Osteocyte (in vitro differentiated cells): ENCODE measurements around the gene SLC14A1. TPM values are rescaled to one million over a fixed set of nuclear protein-coding genes. Genes with fewer than 3 reads are reported as not detected.

Experiments used
- DNase-seq: peaks from one replicate; pipeline ENCODE4 v3.0.0; 2021; ENCODE audit warnings: mixed read lengths; ENCODE audit not compliant: unreplicated experiment; ENCODE audit errors: extremely low spot score
- H3K27ac Mint-ChIP-seq: one replicate; pipeline ENCODE4 v1.8.0; 2021; ENCODE audit warnings: mild to moderate bottlenecking, mixed read lengths; ENCODE audit not compliant: unreplicated experiment
- H3K27me3 Mint-ChIP-seq: one replicate; pipeline ENCODE4 v1.8.0; 2021; ENCODE audit warnings: mixed read lengths; ENCODE audit not compliant: unreplicated experiment
- H3K36me3 Mint-ChIP-seq: one replicate; pipeline ENCODE4 v1.8.0; 2021; ENCODE audit warnings: mixed read lengths; ENCODE audit not compliant: unreplicated experiment
- H3K4me1 Mint-ChIP-seq: one replicate; pipeline ENCODE4 v1.8.0; 2021; ENCODE audit warnings: mixed read lengths; ENCODE audit not compliant: unreplicated experiment
- H3K4me3 Mint-ChIP-seq: one replicate; pipeline ENCODE4 v1.8.0; 2021; ENCODE audit warnings: mild to moderate bottlenecking, moderate library complexity, mixed read lengths; ENCODE audit not compliant: unreplicated experiment
- H3K9me3 Mint-ChIP-seq: one replicate; pipeline ENCODE4 v1.8.0; 2021; ENCODE audit warnings: mixed read lengths; ENCODE audit not compliant: unreplicated experiment
- total RNA-seq: library from RNA; stranded (reverse); gene quantifications from 2 replicates; pipeline ENCODE4 v1.2.1, GENCODE V29; 2021
- TF ChIP-seq, protein P1 (sequence below): fragments of 200-600 bp; sonication (generic); IDR thresholded peaks from 2 replicates; pipeline ENCODE4 v1.5.0; 2021; ENCODE audit warnings: antibody characterized with exemption, mild to moderate bottlenecking, moderate library complexity

Gene SLC14A1
- total RNA-seq, 1 donor from 2014 or later = 0.24 TPM

DNA sequence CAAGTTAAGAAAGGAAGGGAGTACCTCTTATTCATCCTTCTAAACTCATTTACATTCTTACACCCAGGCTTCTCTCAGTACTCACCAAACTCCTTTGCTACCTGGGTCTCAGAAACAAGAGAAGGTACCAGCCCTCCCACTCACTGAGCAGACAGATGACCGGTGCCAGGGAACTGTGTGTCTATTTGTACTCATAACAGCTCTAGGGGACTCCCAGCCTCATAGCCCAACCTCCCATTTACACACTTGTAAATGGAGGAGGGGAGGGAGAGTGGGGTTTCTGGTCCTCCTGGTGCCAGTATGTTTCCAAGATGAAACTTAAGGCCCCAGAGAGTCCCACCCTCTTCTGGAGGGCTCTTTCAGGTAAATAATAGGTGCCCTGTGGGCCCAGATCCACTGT is 58.7 kb downstream of the SLC14A1 start:
- TF ChIP-seq, protein P1, sequence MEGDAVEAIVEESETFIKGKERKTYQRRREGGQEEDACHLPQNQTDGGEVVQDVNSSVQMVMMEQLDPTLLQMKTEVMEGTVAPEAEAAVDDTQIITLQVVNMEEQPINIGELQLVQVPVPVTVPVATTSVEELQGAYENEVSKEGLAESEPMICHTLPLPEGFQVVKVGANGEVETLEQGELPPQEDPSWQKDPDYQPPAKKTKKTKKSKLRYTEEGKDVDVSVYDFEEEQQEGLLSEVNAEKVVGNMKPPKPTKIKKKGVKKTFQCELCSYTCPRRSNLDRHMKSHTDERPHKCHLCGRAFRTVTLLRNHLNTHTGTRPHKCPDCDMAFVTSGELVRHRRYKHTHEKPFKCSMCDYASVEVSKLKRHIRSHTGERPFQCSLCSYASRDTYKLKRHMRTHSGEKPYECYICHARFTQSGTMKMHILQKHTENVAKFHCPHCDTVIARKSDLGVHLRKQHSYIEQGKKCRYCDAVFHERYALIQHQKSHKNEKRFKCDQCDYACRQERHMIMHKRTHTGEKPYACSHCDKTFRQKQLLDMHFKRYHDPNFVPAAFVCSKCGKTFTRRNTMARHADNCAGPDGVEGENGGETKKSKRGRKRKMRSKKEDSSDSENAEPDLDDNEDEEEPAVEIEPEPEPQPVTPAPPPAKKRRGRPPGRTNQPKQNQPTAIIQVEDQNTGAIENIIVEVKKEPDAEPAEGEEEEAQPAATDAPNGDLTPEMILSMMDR = no peak
- peaks cover 21% of the 10 kb centered on the region for H3K4me1 Mint-ChIP-seq
- H3K27me3 Mint-ChIP-seq = no peaks in the 10 kb centered on the region
- H3K27ac Mint-ChIP-seq = no peak overlapping the region
- H3K4me3 Mint-ChIP-seq = no peak overlapping the region
- H3K36me3 Mint-ChIP-seq = no peaks in the 10 kb centered on the region
- no peak for DNase-seq
- no peaks in the 10 kb centered on the region for H3K9me3 Mint-ChIP-seq

DNA sequence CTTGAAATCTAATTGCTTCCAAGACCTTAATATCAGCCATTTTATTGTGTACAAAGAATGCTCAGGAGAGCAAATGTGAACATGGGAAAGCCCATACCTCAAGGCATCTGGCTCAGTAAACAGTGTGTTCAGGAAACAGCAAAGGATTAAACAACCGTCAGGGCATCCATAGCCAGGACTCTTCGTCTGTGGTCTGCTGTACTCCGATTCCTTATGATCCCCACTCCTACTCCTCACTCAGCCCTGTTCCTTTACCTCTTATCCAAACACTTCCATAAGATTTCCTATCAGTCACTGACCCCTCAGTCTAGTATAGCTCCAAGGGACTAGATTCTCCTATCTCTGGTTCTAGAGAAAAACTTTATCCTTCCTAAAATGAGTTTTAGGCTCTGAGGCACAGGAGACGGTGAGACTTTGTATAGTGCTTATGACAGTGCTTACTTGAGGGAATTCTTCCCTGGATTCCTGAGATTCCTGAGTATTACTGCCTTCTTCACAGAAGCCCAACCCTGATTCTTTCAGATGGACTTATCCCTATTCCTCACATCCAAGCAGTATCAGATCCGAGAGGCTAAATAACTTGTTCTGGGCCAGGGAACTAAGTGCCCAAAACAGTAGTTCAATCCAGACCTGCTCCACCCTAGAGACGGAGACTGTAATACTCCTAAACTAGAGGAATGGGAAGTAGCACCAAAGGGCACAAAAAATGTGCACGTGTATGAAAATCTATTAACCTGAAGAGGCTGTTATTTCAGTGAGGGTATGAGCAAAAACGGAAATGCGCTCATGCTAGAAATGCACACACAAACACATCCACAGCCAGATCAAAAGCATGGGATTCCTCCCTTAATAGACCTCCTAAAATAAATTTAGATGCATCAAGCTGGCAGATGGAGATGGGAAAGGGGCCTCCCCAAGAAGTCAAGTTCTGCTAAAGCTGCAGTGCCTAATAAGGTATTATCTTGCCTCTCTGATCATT is 59.4 kb downstream of the SLC14A1 start:
- Mint-ChIP-seq H3K4me3 (no peak overlapping the region), H3K9me3 (no peaks in the 10 kb centered on the region)

DNA sequence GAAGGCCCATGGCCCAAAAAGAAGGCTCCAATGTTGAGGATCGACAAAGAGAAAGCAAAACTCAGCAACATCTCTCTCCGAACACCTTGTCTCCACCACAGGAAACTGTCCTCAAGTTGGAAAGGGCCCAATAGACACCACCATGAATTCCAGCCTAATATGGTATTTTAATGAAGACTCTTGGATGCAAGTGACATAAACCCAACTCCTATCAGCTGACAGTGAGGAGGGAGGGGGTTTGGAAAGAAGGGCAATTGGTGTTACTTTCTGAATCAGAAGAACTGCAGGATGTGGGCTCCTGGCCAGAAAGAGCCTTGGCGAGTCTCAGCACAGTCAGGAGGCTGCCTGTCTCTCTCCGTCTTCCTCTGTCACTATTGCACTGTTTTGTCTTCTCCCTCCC is 61.2 kb downstream of the SLC14A1 start:
- TF ChIP-seq, protein P1 = no peak
- DNase-seq = no peak
- Mint-ChIP-seq H3K4me3 (no peak overlapping the region), H3K4me1 (peaks cover 26% of the 10 kb centered on the region), H3K9me3 (no peaks in the 10 kb centered on the region), H3K27me3 (no peaks in the 10 kb centered on the region), H3K27ac (peak overlapping the region; percentile 5), H3K36me3 (no peaks in the 10 kb centered on the region)

More for the DNA sequence above, 59.4 kb downstream of the SLC14A1 start:
- TF ChIP-seq, protein P1 = no peak
- Mint-ChIP-seq H3K27ac (no peak overlapping the region), H3K36me3 (no peaks in the 10 kb centered on the region), H3K27me3 (no peaks in the 10 kb centered on the region), H3K4me1 (peaks cover 21% of the 10 kb centered on the region)
- no peak for DNase-seq

DNA sequence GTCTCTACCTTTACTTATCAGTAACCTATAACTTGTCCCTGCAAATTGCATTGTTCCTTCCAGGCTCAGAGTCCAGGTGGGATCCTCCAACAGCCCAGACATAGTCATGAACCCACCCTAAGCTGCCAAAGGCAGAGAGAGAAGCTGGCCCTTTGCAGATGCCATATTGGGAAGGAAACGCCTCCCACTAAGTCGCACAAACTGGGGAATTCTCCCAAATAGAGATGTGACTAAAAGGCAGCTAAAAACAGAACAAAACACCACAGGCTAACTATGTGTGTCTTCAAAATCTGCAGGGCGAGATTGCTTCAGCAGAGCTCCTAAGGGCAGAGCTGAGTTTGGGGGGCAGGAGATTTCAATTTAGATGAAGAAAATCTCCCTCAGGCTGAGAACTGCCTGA is 63.0 kb downstream of the SLC14A1 start:
- H3K4me3 Mint-ChIP-seq = no peak overlapping the region
- no peak for DNase-seq
- no peak overlapping the region for H3K27ac Mint-ChIP-seq
- peaks cover 36% of the 10 kb centered on the region for H3K4me1 Mint-ChIP-seq
- H3K27me3 Mint-ChIP-seq = no peaks in the 10 kb centered on the region
- no peaks in the 10 kb centered on the region for H3K9me3 Mint-ChIP-seq
- H3K36me3 Mint-ChIP-seq = no peaks in the 10 kb centered on the region
- TF ChIP-seq, protein P1 = no peak

DNA sequence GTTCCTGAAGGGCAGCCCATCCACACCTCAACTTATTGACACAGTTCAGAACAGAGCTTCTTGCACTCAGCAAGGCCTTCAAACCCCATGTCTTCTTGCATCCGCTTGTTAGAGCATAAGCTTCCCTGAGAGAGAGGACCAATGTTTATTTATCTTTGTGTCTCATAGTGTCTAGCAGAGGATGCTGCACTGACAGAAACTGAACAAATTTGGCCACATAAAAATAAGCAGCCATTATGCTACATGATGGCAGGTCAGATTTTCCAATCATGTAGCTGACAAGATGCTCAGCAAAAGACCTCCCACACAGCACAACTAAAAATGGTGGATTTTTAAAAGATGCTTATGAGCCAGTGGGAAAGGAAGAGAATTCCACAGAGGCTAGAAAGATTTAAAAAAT is 63.4 kb downstream of the SLC14A1 start:
- H3K36me3 Mint-ChIP-seq = no peaks in the 10 kb centered on the region
- H3K4me3 Mint-ChIP-seq = no peak overlapping the region
- no peaks in the 10 kb centered on the region for H3K27me3 Mint-ChIP-seq
- H3K27ac Mint-ChIP-seq = no peak overlapping the region
- TF ChIP-seq, protein P1 = no peak
- peaks cover 37% of the 10 kb centered on the region for H3K4me1 Mint-ChIP-seq
- no peak for DNase-seq
- no peaks in the 10 kb centered on the region for H3K9me3 Mint-ChIP-seq
